ENCODE results near the gene MRPL10. TPM values are rescaled to one million over a fixed set of nuclear protein-coding genes. Genes with fewer than 3 reads are reported as not detected.

The MRPL10 gene
- total and polyA plus RNA-seq, 2 donors from 2014 or later, result 38.3 to 52.2 TPM

DNA sequence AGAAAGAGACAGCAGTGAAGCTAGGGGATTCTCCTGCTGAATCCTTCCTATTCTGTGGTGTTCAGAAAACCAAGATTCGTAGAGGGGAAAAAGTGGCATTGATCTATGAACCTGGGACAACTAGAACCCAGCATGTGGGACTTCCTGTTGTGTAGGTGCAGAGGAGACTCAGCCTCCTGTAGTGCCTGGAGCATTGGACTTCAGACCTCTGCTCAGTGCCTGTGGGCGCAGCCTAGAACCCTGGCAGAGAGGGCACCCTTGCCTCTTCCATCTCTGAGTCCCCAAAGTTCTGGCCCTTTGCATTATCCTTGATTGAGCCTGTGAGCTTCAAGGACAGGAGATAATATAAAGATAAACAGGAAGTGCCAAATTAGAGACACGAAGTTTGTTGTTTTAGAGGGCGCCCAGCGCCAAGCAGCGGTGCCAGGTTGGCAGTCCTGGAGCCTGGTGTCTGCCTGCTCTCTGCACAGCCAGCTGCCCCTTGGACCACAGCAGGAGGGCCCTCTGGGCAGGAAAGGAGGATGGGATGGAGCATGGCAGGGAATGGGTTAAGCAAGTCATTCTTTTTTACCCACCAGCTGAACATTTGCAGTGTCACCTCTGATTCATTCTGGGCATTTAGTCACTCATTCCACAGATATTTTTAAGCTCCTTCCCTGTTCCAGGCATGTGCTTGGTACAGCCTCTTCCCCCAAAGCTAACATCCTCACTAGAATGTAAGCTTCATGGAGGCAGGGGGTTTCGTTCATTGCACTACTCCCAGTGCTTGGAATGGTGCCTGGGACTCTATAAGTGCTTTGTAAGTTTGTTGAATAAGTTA is 31.5 kb upstream of the MRPL10 start:
- TF ChIP-seq, protein P1, sequence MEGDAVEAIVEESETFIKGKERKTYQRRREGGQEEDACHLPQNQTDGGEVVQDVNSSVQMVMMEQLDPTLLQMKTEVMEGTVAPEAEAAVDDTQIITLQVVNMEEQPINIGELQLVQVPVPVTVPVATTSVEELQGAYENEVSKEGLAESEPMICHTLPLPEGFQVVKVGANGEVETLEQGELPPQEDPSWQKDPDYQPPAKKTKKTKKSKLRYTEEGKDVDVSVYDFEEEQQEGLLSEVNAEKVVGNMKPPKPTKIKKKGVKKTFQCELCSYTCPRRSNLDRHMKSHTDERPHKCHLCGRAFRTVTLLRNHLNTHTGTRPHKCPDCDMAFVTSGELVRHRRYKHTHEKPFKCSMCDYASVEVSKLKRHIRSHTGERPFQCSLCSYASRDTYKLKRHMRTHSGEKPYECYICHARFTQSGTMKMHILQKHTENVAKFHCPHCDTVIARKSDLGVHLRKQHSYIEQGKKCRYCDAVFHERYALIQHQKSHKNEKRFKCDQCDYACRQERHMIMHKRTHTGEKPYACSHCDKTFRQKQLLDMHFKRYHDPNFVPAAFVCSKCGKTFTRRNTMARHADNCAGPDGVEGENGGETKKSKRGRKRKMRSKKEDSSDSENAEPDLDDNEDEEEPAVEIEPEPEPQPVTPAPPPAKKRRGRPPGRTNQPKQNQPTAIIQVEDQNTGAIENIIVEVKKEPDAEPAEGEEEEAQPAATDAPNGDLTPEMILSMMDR (IDR thresholded peaks at IDR 0.05; ENCODE audit: borderline replicate concordance, extremely low read depth, insufficient read depth), result no peak
- H3K27ac ChIP-seq (ENCODE audit: low read depth in 2 of 2, low read length in 2 of 2), result no peak overlapping the region
- no peaks in the 10 kb centered on the region for H3K36me3 ChIP-seq (ENCODE audit: control insufficient read depth in 2 of 3, insufficient read depth in 3 of 3, low read length in 3 of 3)
- peaks cover 0 to 3% (median 0%) of the 10 kb centered on the region in 3 donors for H3K4me1 ChIP-seq (ENCODE audit: control insufficient read depth in 2 of 3, insufficient read depth in 2 of 3, low read depth in 1 of 3, low read length in 3 of 3)
- H3K9ac ChIP-seq (ENCODE audit: low read length in 3 of 3), result no peak overlapping the region
- DNase-seq, result no peak
- no peaks in the 10 kb centered on the region for H3K9me3 ChIP-seq (ENCODE audit: control insufficient read depth in 2 of 3, insufficient read depth in 1 of 3, low read length in 3 of 3)
- intact Hi-C loops (cut with DNase I), result no loop called here
- H3K27me3 ChIP-seq (ENCODE audit: control insufficient read depth, insufficient read depth, low read length), result no peaks in the 10 kb centered on the region
- H3K4me3 ChIP-seq (ENCODE audit: low read length in 3 of 3), result no peak overlapping the region
- FAIRE-seq, result no peak

DNA sequence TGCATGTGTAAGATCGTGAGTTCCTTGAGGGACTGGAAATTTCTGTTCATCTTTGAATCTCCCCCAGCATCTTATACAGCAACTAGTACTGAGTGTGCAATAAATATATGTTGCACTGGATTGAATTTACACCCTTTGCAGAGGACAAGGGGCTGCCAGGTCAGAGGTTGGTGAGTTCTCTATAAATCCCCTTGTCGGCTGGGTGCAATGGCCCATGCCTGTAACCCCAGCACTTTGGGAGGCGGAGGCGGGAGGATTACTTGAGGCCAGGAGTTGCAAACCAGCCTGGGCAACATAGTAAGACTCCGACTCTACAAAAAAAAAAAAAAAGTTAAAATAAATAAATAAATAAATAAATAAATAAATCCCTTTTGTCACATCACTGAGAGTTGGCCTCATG is 29.0 kb upstream of the MRPL10 start:
- DNase-seq (peak in 4 of 5 donors; percentile 78 to 88 (median 84)), FAIRE-seq (no peak)
- peaks cover 0 to 3% (median 0%) of the 10 kb centered on the region in 3 donors for H3K4me1 ChIP-seq (ENCODE audit: control insufficient read depth in 2 of 3, insufficient read depth in 2 of 3, low read depth in 1 of 3, low read length in 3 of 3)
- H3K27me3 ChIP-seq (ENCODE audit: control insufficient read depth, insufficient read depth, low read length), result no peaks in the 10 kb centered on the region
- H3K36me3 ChIP-seq (ENCODE audit: control insufficient read depth in 2 of 3, insufficient read depth in 3 of 3, low read length in 3 of 3), result no peaks in the 10 kb centered on the region
- no peak overlapping the region for H3K9ac ChIP-seq (ENCODE audit: low read length in 3 of 3)
- intact Hi-C loops (cut with DNase I), result no loop called here
- no peak overlapping the region for H3K4me3 ChIP-seq (ENCODE audit: low read length in 3 of 3)
- H3K27ac ChIP-seq (ENCODE audit: low read depth in 2 of 2, low read length in 2 of 2), result no peak overlapping the region
- TF ChIP-seq, protein P1 (IDR thresholded peaks at IDR 0.05; ENCODE audit: borderline replicate concordance, extremely low read depth, insufficient read depth), result no peak
- H3K9me3 ChIP-seq (ENCODE audit: control insufficient read depth in 2 of 3, insufficient read depth in 1 of 3, low read length in 3 of 3), result no peaks in the 10 kb centered on the region

DNA sequence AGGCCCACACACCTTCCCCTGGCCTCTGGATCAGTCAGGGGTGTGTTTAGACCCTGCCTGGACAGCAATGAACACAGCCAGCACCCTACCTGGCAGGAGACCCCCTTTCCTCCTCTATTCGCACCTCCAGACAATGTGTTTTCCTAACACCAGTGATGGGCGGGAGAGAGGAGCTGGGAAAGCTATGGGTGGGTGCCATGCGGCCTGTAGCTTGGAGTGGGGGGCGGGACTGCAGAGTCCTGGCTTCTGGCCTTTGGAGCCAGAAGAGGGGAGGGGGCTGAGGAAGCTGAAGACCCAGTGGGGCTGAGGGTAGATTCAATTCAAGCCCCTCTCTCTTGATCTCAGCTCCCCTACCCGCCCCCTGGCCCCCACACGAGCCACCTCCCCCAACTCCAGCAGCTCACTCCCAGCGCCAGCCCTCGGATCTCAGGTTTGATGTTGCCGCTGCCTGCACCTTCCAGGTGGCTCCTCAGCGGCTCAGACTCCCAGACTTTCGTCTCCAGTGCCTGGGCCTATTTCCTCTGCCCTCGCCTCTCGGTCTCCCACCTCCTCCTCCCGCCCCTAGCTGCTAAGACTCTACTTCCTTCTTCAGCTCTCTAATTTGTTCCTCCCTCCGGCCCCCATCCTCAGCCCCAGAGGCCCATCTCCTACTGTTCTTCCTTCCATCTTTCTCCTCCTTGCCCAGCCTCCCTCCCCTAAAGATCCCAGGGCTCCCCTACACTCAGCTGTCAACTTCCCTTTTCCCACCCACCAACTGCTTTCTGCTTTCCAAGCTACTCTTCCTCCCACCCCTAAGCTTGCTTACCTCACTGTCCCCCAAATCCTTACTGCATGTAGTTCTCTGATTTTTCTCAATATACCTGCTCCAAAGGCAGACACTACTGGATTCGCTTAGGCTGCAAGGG is 26.5 kb upstream of the MRPL10 start:
- Histone ChIP-seq H3K9me3 (ENCODE audit: control insufficient read depth in 2 of 3, insufficient read depth in 1 of 3, low read length in 3 of 3) (no peaks in the 10 kb centered on the region), H3K27me3 (ENCODE audit: control insufficient read depth, insufficient read depth, low read length) (peaks cover 20% of the 10 kb centered on the region), H3K9ac (ENCODE audit: low read length in 3 of 3) (no peak overlapping the region), H3K36me3 (ENCODE audit: control insufficient read depth in 2 of 3, insufficient read depth in 3 of 3, low read length in 3 of 3) (no peaks in the 10 kb centered on the region), H3K4me1 (ENCODE audit: control insufficient read depth in 2 of 3, insufficient read depth in 2 of 3, low read depth in 1 of 3, low read length in 3 of 3) (no peaks in the 10 kb centered on the region), H3K27ac (ENCODE audit: low read depth in 2 of 2, low read length in 2 of 2) (no peak overlapping the region), H3K4me3 (ENCODE audit: low read length in 3 of 3) (no peak overlapping the region)
- intact Hi-C loops (cut with DNase I), result no loop called here
- FAIRE-seq (no peak), DNase-seq (no peak)
- TF ChIP-seq, protein P1 (IDR thresholded peaks at IDR 0.05; ENCODE audit: borderline replicate concordance, extremely low read depth, insufficient read depth), result no peak
